GM21576 (cell line): ENCODE measurements around the gene GPR156.
"Not testable (repeated sequence)": the region's sequence is repeated elsewhere in the genome, so short reads cannot be mapped to it uniquely, and the experiment has no call there.

Source experiments
- ATAC-seq: cut with Tn5 transposase; IDR thresholded peaks from one replicate; pipeline ENCODE4 v1.9.1; 2021; ENCODE audit warnings: mild to moderate bottlenecking, moderate library complexity; ENCODE audit not compliant: unreplicated experiment

Gene GPR156

DNA sequence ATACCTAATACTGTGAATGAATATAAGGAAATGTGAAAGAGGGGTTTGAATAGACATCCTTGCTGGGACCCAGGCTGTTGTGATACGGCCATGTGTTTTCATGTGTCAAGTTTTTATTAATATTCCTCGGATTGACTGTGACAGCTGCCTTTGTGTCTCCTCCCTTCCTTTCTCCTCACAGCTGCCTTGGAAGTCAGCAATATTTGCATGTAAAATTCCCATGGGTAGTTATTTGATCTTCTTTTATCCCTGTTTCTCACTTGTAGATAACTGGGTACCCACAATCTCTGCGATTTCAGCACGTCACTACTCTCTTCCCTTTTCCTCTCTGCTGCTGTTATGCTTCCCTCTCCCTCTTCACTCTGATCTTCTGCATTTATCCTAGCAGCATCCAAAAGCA lies 9.4 kb downstream of the GPR156 start:
- ATAC-seq = no peak

- no peak for ATAC-seq
These were observed 10.3 kb downstream of the GPR156 start for GRCh38 chr3:120274739-120275167.

- no peak for ATAC-seq
These were observed 12.7 kb downstream of the GPR156 start for GRCh38 chr3:120272286-120272685.

DNA sequence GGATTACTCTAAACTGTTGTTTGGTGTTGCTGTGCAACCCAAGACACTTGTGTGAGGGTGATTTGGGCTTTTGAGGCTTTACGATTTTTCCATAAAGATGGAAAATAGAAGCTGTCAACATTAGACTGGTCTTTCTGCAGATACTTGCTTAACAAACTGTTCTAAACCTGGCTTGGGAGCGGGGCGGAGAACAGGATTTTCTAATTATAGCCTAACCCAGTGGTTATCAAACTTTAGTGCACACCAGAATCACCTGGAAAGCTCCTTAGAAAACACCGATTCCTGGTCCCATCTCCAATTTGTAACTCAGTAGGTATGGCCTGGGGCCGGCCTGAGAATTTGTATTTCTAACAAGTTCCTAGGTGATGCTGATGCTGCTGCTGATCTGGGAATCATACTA lies 19.0 kb downstream of the GPR156 start:
- ATAC-seq = no peak

DNA sequence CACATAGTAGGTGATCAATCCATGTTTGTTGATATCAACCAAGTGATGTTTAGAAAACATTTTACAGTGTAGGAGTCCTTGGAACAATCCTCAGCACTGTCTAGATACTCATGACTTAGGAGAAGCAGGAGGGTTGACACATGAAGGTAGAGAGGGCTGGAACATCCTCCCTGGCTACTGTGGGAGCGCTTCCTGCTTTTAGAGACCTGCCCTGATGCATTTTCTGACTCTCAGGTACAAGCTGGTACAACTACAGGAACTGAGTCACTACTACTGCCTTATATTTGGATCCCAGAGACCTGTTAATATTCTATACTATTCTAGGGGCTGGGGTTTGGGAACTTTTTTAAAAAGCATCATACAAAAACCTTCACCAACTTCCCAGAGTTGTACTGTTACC lies 20.1 kb downstream of the GPR156 start:
- no peak for ATAC-seq

DNA sequence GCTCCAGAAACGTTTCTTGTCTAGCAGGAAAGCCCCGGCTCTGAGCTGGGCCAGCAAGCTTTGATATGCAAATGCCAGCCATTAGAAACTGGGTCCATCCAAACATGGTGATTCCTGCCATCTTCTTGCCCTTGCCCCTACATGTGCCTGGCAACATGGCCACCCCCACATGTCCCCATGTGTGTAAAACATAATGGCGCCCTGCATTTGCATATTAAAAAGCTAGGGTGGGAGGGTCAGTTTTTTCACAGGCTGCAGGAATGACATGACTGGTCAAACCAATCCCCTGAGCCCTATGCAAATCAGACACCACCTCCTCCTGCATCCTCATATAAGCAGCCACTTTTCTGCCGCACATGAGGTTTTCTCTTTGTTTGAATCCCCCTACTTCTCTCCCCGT lies 21.2 kb downstream of the GPR156 start:
- no peak for ATAC-seq

- ATAC-seq = no peak
These were observed 27.0 kb downstream of the GPR156 start for GRCh38 chr3:120258009-120258408.

DNA sequence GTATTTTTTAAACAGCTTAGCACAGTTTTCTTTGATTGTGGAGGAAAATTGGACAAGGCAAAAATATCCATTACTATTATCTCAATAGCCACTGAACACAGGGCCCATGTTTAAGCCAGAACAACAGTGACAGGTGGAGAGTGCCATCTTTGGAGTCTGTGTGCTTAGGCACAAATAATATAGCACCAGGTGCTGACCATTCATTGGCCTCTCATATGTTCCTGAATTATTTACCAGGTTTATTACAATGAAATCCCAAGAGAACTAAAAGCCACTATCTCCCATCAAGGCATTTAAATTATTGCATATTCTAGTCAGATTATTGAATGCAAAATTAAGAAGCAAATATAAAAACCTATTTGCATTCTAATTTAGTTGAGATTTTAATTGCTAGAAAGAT lies 39.6 kb downstream of the GPR156 start:
- ATAC-seq = no peak

- no peak for ATAC-seq
These were observed 40.2 kb downstream of the GPR156 start for GRCh38 chr3:120244834-120245225.

DNA sequence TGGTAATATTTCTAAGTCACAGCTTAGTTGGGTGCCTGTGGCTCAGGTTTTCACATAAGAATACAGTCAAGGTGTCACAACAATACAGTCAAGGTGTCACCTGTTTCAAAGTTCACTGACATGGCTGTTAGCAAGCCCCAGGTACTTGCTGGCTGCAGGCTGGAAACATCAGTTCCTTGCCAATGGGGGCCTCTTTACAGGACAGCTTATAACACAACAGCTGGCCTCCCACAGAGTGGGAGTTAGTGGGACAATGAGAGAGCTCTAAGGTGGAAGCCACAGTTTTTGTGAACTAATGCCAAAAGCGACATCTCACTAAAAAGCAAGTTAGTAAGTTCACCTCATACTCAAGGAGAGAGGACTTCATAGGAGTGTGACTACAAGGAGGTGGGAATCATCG lies 45.4 kb downstream of the GPR156 start:
- no peak for ATAC-seq

- ATAC-seq = no peak
These were observed 57.2 kb downstream of the GPR156 start for GRCh38 chr3:120227710-120228347.

- no peak for ATAC-seq
These were observed 60.8 kb downstream of the GPR156 start for GRCh38 chr3:120224237-120224636.

DNA sequence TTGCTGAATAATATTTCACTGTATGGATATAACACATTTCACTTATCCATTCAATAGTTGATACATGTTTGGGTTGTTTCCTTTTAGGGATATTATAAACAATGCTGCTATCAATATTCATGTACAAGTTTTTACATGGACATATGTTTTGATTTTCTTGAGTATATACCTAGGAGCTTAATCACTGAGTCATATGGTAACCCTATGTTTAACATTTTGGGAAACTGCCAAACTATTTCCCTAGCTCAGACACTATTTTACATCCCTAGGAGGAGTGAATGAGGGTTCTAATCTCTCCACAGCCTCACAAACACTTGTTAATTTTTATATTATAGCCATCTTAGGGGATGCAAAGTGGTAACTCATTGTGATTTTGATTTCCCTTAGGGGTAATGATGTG lies 66.0 kb downstream of the GPR156 start:
- ATAC-seq = no peak

DNA sequence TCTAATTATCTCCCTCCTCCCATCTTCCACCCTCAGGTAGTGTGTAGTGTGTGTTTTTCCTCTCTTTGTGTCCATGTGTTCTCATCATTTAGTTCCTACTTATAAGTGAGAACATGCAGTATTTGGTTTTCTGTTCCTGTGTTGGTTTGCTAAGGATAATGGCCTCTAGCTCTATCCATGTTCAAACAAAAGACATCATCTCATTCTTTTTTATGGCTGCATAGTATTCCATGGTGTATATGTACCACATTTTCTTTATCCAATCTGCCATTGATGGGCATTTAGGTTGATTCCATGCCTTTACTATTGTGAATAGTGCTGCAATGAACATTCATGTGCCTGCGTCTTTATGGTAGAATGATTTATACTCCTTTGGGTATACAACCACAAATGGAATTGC lies 68.4 kb downstream of the GPR156 start:
- not testable (repeated sequence) for ATAC-seq

DNA sequence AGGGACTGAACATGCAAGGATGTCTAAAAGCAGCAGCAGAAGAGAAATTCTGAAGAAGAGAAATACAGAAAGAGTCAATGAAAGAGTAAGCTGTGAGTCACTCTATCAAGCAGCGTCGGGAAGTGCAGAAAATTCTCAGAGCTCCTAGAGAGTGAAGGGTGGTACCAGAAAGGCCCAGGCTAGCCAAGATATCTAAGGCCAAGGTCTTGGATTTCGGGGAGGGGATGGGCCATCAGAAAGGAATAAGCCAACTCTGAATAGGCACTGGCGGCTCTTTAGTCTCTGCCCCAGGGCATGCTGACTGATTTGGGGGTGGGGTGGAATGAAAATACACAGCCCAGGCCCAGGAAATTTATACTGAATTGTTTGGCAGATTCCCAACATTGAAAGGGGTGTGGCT lies 70.8 kb downstream of the GPR156 start:
- no peak for ATAC-seq

- ATAC-seq = no peak
These were observed 72.5 kb downstream of the GPR156 start for GRCh38 chr3:120212505-120212904.

GRCh38 chr3:120209425-120209824 lies 75.6 kb downstream of the GPR156 start:
- ATAC-seq = no peak

- no peak for ATAC-seq
These were observed 80.7 kb downstream of the GPR156 start for GRCh38 chr3:120204338-120204737.

DNA sequence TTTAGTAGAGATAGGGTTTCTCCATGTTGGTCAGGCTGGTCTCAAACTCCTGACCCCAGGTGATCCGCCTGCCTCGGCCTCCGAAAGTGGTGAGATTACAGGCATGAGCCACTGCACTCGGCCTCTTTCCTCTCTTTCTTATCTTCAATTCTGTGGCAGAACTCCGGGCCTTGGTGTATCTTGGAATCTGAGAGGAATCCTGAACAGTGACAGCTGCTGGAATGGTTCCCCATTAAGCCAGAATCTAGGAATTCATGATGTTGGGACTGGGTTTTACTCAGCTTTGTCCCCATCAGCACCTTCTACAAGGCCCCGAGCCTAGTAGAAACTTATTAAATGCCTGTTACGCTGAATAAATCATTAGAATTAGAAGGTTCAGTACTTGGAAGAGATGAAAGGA lies 81.4 kb downstream of the GPR156 start:
- no peak for ATAC-seq

DNA sequence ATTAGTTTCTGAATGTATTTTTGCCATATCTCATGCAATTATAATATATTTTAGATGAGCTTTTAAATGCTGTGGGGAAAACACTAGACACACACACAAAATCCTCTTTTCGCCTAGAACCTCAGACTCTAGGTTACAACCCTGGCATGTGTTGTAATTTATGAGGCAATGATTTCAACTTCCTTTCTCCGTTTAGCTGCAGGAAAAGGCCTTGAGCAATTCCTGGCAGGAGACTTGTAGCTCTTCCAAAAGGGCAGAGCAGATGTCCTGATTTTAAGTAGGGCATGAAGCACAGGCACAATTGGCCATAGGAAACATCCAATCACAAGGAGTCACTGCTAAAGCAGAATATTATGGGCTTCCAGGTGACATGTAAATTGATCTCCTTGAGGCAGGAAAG lies 82.0 kb downstream of the GPR156 start:
- ATAC-seq = no peak

DNA sequence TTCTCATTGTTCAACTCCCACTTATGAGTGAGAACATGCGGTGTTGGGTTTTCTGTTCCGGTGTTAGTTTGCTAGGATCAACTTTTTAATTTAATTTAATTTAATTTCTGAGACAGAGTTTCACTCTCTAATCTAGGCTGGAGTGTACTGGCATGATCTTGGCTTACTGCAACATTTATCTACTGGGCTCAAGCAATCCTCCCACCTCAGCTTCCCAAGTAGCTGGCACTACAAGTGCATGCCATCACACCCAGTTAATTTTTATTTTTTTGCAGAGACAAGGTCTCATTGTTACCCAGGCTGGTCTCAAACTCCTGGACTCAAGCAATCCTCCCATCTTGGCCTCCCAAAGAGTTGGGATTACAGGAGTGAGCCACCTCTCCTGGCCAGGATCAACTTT lies 82.7 kb downstream of the GPR156 start:
- no peak for ATAC-seq

DNA sequence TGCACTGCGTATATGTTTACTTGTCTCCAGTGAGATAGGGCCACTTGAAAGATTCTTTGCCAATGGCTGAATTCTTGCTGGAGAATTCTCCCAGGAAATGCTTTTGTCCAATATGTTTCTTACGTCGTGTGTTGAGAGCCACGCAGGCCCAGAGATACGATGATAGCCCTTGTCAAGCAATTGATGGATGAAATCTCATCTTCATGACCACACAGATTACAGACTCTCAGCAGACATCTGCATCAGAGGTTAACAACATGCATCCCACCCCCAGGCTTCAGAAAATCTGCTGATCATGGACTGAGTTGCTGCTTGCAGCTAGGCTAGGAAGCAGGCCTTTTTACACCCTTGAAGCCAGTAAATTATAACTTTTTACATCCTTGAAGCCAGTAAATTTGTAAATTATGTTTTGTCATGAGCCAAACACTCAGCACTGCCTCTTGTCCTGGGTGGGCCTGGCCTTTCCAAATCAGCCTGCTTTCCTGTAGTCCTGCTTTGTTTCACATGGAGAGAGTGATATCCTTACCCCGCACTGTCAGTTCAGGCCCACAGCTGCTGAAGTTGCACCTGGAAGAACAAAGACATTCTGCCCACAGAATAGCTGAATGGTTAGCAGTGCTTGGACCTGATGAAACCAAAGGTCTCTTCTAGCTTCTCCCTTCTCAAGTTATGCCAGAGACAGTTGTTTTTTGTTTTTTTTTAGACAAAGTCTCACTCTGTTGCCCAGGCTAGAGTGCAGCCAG lies 84.4 kb downstream of the GPR156 start:
- no peak for ATAC-seq
